Stimulated activated naive CD8-positive, alpha-beta T cell treated with anti-CD3 and anti-CD28 coated beads, Interleukin-15, amount 100 ng/mL, for 72 hours (primary cell): ENCODE measurements around the gene MAGI2.

ENCODE experiments used
- ATAC-seq: fragments of 150-1000 bp; cut with Tn5 transposase; 2 replicates; pipeline ENCODE4 v1.10.0; 2021; ENCODE audit warnings: mild to moderate bottlenecking, moderate library complexity
- DNase-seq, 2 donors: peaks; one replicate each; pipeline ENCODE4 v3.0.0; 2021 to 2022
- H3K27ac Mint-ChIP-seq, 2 donors: one replicate each; pipeline ENCODE4 v1.8.0; 2022; ENCODE audit warnings: mild to moderate bottlenecking in 2 of 2, mixed read lengths in 2 of 2, moderate library complexity in 2 of 2
- H3K27me3 Mint-ChIP-seq: one replicate; pipeline ENCODE4 v1.8.0; 2022; ENCODE audit warnings: mixed read lengths
- H3K4me1 Mint-ChIP-seq: one replicate; pipeline ENCODE4 v1.8.0; 2022; ENCODE audit warnings: mild to moderate bottlenecking, mixed read lengths
- H3K4me3 Mint-ChIP-seq, 2 donors: one replicate each; pipeline ENCODE4 v1.8.0; 2022; ENCODE audit warnings: mild to moderate bottlenecking in 2 of 2, mixed read lengths in 2 of 2, moderate library complexity in 1 of 2
- H3K9me3 Mint-ChIP-seq, 2 donors: one replicate each; pipeline ENCODE4 v1.8.0; 2022; ENCODE audit warnings: mixed read lengths in 2 of 2

The MAGI2 gene

GRCh38 chr7:79286181-79286580 lies 167.3 kb downstream of the MAGI2 start:
- peaks cover 8% of the 10 kb centered on the region for H3K27me3 Mint-ChIP-seq

GRCh38 chr7:79285756-79286155 lies 167.7 kb downstream of the MAGI2 start:
- Mint-ChIP-seq H3K9me3 (no peaks in the 10 kb centered on the region), H3K4me1 (no peaks in the 10 kb centered on the region), H3K27ac (no peak overlapping the region), H3K4me3 (no peak overlapping the region), H3K27me3 (peaks cover 8% of the 10 kb centered on the region)
- DNase-seq (no peak), ATAC-seq (no peak)

More at GRCh38 chr7:79286181-79286580, 167.3 kb downstream of the MAGI2 start:
- Mint-ChIP-seq H3K9me3 (no peaks in the 10 kb centered on the region), H3K4me1 (no peaks in the 10 kb centered on the region), H3K27ac (no peak overlapping the region), H3K4me3 (no peak overlapping the region)
- ATAC-seq (no peak), DNase-seq (no peak)

GRCh38 chr7:79284211-79284610 lies 169.3 kb downstream of the MAGI2 start:
- H3K27me3 Mint-ChIP-seq: peaks cover 4% of the 10 kb centered on the region
- H3K27ac Mint-ChIP-seq: no peak overlapping the region
- H3K4me3 Mint-ChIP-seq: no peak overlapping the region
- no peaks in the 10 kb centered on the region for H3K9me3 Mint-ChIP-seq
- H3K4me1 Mint-ChIP-seq: no peaks in the 10 kb centered on the region
- no peak for DNase-seq
- ATAC-seq: no peak

GRCh38 chr7:79282882-79283602 lies 170.4 kb downstream of the MAGI2 start:
- Mint-ChIP-seq H3K4me1 (no peaks in the 10 kb centered on the region), H3K27me3 (peaks cover 6% of the 10 kb centered on the region), H3K9me3 (no peaks in the 10 kb centered on the region), H3K27ac (no peak overlapping the region), H3K4me3 (no peak overlapping the region)
- ATAC-seq: no peak
- DNase-seq: no peak

- no peak overlapping the region for H3K4me3 Mint-ChIP-seq
- H3K9me3 Mint-ChIP-seq: no peaks in the 10 kb centered on the region
- DNase-seq: no peak
- no peak overlapping the region for H3K27ac Mint-ChIP-seq
- ATAC-seq: no peak
- no peaks in the 10 kb centered on the region for H3K4me1 Mint-ChIP-seq
- peaks cover 6% of the 10 kb centered on the region for H3K27me3 Mint-ChIP-seq
Observed at GRCh38 chr7:79282070-79282694, 171.3 kb downstream of the MAGI2 start.

GRCh38 chr7:79281426-79281825 lies 172.0 kb downstream of the MAGI2 start:
- Mint-ChIP-seq H3K27me3 (peaks cover 6% of the 10 kb centered on the region), H3K4me3 (no peak overlapping the region), H3K4me1 (no peaks in the 10 kb centered on the region), H3K9me3 (no peaks in the 10 kb centered on the region), H3K27ac (no peak overlapping the region)
- DNase-seq (no peak), ATAC-seq (no peak)

GRCh38 chr7:79272938-79273337 lies 180.5 kb downstream of the MAGI2 start:
- no peaks in the 10 kb centered on the region for H3K9me3 Mint-ChIP-seq
- H3K4me3 Mint-ChIP-seq: no peak overlapping the region
- no peak overlapping the region for H3K27ac Mint-ChIP-seq

GRCh38 chr7:79272066-79272669 lies 181.3 kb downstream of the MAGI2 start:
- Mint-ChIP-seq H3K4me3 (no peak overlapping the region), H3K9me3 (no peaks in the 10 kb centered on the region), H3K4me1 (no peaks in the 10 kb centered on the region), H3K27me3 (peaks cover 8% of the 10 kb centered on the region), H3K27ac (no peak overlapping the region)
- ATAC-seq: no peak
- DNase-seq: no peak

More at GRCh38 chr7:79272938-79273337, 180.5 kb downstream of the MAGI2 start:
- Mint-ChIP-seq H3K27me3 (peaks cover under 1% of the 10 kb centered on the region), H3K4me1 (no peaks in the 10 kb centered on the region)
- DNase-seq: no peak
- no peak for ATAC-seq

GRCh38 chr7:79268730-79269129 lies 184.7 kb downstream of the MAGI2 start:
- ATAC-seq: no peak
- no peak overlapping the region for H3K4me3 Mint-ChIP-seq
- no peak overlapping the region for H3K27ac Mint-ChIP-seq
- peaks cover 8% of the 10 kb centered on the region for H3K27me3 Mint-ChIP-seq
- no peaks in the 10 kb centered on the region for H3K4me1 Mint-ChIP-seq
- no peak for DNase-seq
- H3K9me3 Mint-ChIP-seq: no peaks in the 10 kb centered on the region

GRCh38 chr7:79258826-79259225 lies 194.6 kb downstream of the MAGI2 start:
- ATAC-seq: no peak
- Mint-ChIP-seq H3K27ac (no peak overlapping the region), H3K4me1 (no peaks in the 10 kb centered on the region), H3K4me3 (no peak overlapping the region), H3K27me3 (no peaks in the 10 kb centered on the region), H3K9me3 (no peaks in the 10 kb centered on the region)
- DNase-seq: no peak

GRCh38 chr7:79257959-79258358 lies 195.5 kb downstream of the MAGI2 start:
- Mint-ChIP-seq H3K4me3 (no peak overlapping the region), H3K9me3 (no peaks in the 10 kb centered on the region), H3K27me3 (no peaks in the 10 kb centered on the region), H3K4me1 (no peaks in the 10 kb centered on the region), H3K27ac (no peak overlapping the region)
- DNase-seq (no peak), ATAC-seq (no peak)

GRCh38 chr7:79245623-79246249 lies 207.7 kb downstream of the MAGI2 start:
- DNase-seq: no peak
- Mint-ChIP-seq H3K27ac (no peak overlapping the region), H3K4me3 (no peak overlapping the region), H3K9me3 (peaks cover 0 to under 1% of the 10 kb centered on the region in 2 donors), H3K27me3 (peaks cover 8% of the 10 kb centered on the region), H3K4me1 (no peaks in the 10 kb centered on the region)
- ATAC-seq: no peak

GRCh38 chr7:79244482-79244881 lies 209.0 kb downstream of the MAGI2 start:
- ATAC-seq (no peak), DNase-seq (no peak)
- Mint-ChIP-seq H3K4me3 (no peak overlapping the region), H3K27ac (no peak overlapping the region), H3K27me3 (peaks cover 8% of the 10 kb centered on the region), H3K4me1 (no peaks in the 10 kb centered on the region), H3K9me3 (no peaks in the 10 kb centered on the region)

- no peak for ATAC-seq
- Mint-ChIP-seq H3K4me3 (no peak overlapping the region), H3K4me1 (no peaks in the 10 kb centered on the region), H3K27me3 (no peaks in the 10 kb centered on the region), H3K27ac (no peak overlapping the region), H3K9me3 (no peaks in the 10 kb centered on the region)
- no peak for DNase-seq
Observed at GRCh38 chr7:79241288-79242060, 212.0 kb downstream of the MAGI2 start.

GRCh38 chr7:79240413-79240812 lies 213.1 kb downstream of the MAGI2 start:
- Mint-ChIP-seq H3K27ac (no peak overlapping the region), H3K27me3 (no peaks in the 10 kb centered on the region), H3K4me3 (no peak overlapping the region), H3K4me1 (no peaks in the 10 kb centered on the region), H3K9me3 (no peaks in the 10 kb centered on the region)
- DNase-seq: no peak
- ATAC-seq: no peak
